Mesenchymal stem cell (in vitro differentiated cells and primary cell): Measurements from ENCODE around the gene OR56B1.

ENCODE experiments used
- DNase-seq: peaks from one replicate; pipeline ENCODE4 v3.0.0-alpha.2; 2013
- H2AFZ ChIP-seq: one replicate; pipeline ENCODE4 v1.6.1; 2013; ENCODE audit warnings: low read depth, mild to moderate bottlenecking, control low read depth, inconsistent platforms, low read length, moderate library complexity
- H2AK5ac ChIP-seq: 2 replicates; pipeline ENCODE4 v1.6.1; 2013; ENCODE audit warnings: low read length, moderate library complexity, mild to moderate bottlenecking, inconsistent platforms; ENCODE audit not compliant: severe bottlenecking
- H2BK120ac ChIP-seq: one replicate; pipeline ENCODE4 v1.6.1; 2013; ENCODE audit warnings: low read depth, mild to moderate bottlenecking, inconsistent platforms, low read length, moderate library complexity
- H2BK12ac ChIP-seq, 2 experiments: one replicate each; pipeline ENCODE4 v1.6.1; 2013; ENCODE audit warnings: inconsistent platforms in 2 of 2, low read length in 2 of 2, mild to moderate bottlenecking in 2 of 2, moderate library complexity in 2 of 2, control low read depth in 1 of 2
- H2BK15ac ChIP-seq: one replicate; pipeline ENCODE4 v1.6.1; 2013; ENCODE audit warnings: mild to moderate bottlenecking, low read depth, inconsistent platforms; ENCODE audit not compliant: poor library complexity, severe bottlenecking
- H2BK5ac ChIP-seq: 2 replicates; pipeline ENCODE4 v1.6.1; 2013; ENCODE audit warnings: low read depth, mild to moderate bottlenecking, low read length, control low read depth, inconsistent platforms; ENCODE audit not compliant: poor library complexity, severe bottlenecking
- H3K14ac ChIP-seq, 2 experiments: one replicate each; pipeline ENCODE4 v1.6.1; 2013; ENCODE audit warnings: inconsistent platforms in 2 of 2, low read length in 2 of 2, control low read depth in 1 of 2, mild to moderate bottlenecking in 1 of 2, moderate library complexity in 1 of 2
- H3K18ac ChIP-seq, 2 experiments: one replicate each; pipeline ENCODE4 v1.6.1; 2013; ENCODE audit warnings: inconsistent platforms in 2 of 2, low read length in 2 of 2, control low read depth in 1 of 2, low read depth in 1 of 2, mild to moderate bottlenecking in 1 of 2
- H3K23ac ChIP-seq, 2 experiments: one replicate each; pipeline ENCODE4 v1.6.1; 2013; ENCODE audit warnings: inconsistent platforms in 2 of 2, low read length in 2 of 2, mild to moderate bottlenecking in 2 of 2, moderate library complexity in 2 of 2, control low read depth in 1 of 2
- H3K27ac ChIP-seq: 2 replicates; pipeline ENCODE4 v1.5.1; 2013; ENCODE audit warnings: mild to moderate bottlenecking, moderate library complexity, low read length, control low read depth, inconsistent platforms; ENCODE audit not compliant: poor library complexity, severe bottlenecking
- H3K27me3 ChIP-seq, 2 experiments: 2 replicates each; pipeline versions ENCODE4 v1.6.1 to v1.7.0; 2013; ENCODE audit warnings: low read length in 2 of 2, mild to moderate bottlenecking in 2 of 2, moderate library complexity in 2 of 2, control low read depth in 1 of 2, inconsistent platforms in 1 of 2; ENCODE audit not compliant: control insufficient read depth in 1 of 2, insufficient read depth in 1 of 2
- H3K36me3 ChIP-seq, 2 experiments: 2 replicates each; pipeline versions ENCODE4 v1.6.1 to v1.7.0; 2013; ENCODE audit warnings: low read length in 2 of 2, control low read depth in 1 of 2, inconsistent platforms in 1 of 2, low read depth in 1 of 2, mild to moderate bottlenecking in 1 of 2; ENCODE audit not compliant: insufficient read depth in 2 of 2, control insufficient read depth in 1 of 2
- H3K4ac ChIP-seq, 2 experiments: one replicate each; pipeline ENCODE4 v1.6.1; 2013; ENCODE audit warnings: inconsistent platforms in 2 of 2, low read length in 2 of 2, mild to moderate bottlenecking in 2 of 2, moderate library complexity in 2 of 2, control low read depth in 1 of 2, low read depth in 1 of 2
- H3K4me1 ChIP-seq: 2 replicates; pipeline ENCODE4 v1.6.1; 2013; ENCODE audit warnings: low read depth, low read length, control low read depth; ENCODE audit not compliant: control insufficient read depth, insufficient read depth
- H3K4me2 ChIP-seq: 2 replicates; pipeline ENCODE4 v1.6.1; 2013; ENCODE audit warnings: low read length, mild to moderate bottlenecking, inconsistent platforms; ENCODE audit not compliant: poor library complexity, severe bottlenecking
- H3K4me3 ChIP-seq, 2 experiments: 2 replicates each; pipeline versions ENCODE4 v1.5.1 to v1.7.0; 2013; ENCODE audit warnings: low read length in 2 of 2, mild to moderate bottlenecking in 2 of 2, control low read depth in 1 of 2, low read depth in 1 of 2; ENCODE audit not compliant: insufficient read depth in 1 of 2
- H3K79me1 ChIP-seq: replicated peaks from 2 replicates; pipeline ENCODE4 v1.6.1; 2013; ENCODE audit warnings: mild to moderate bottlenecking, control low read depth, low read length, inconsistent platforms; ENCODE audit not compliant: poor library complexity, severe bottlenecking
- H3K9ac ChIP-seq: 2 replicates; pipeline ENCODE4 v1.7.0; 2013; ENCODE audit warnings: mild to moderate bottlenecking, low read length, moderate library complexity
- H3K9me3 ChIP-seq: 2 replicates; pipeline ENCODE4 v1.7.0; 2013; ENCODE audit warnings: mild to moderate bottlenecking, low read length; ENCODE audit not compliant: control insufficient read depth
- H4K8ac ChIP-seq: one replicate; pipeline ENCODE4 v1.6.1; 2013; ENCODE audit warnings: inconsistent platforms, mild to moderate bottlenecking, low read length, moderate library complexity
- H4K91ac ChIP-seq: one replicate; pipeline ENCODE4 v1.6.1; 2013; ENCODE audit warnings: mild to moderate bottlenecking, low read length, inconsistent platforms
- WGBS: methylation state at CpG from one replicate; pipeline ENCODE4 v1.1.7; 2013; ENCODE audit warnings: mixed read lengths; 5-methylcytosine and 5-hydroxymethylcytosine counted together

OR56B1 gene

GRCh38 chr11:5726351-5726750, 9.9 kb upstream of the OR56B1 start:
- Histone ChIP-seq H3K4me3 (no peak overlapping the region), H3K9ac (no peak overlapping the region), H2BK120ac (no peak overlapping the region), H3K23ac (peak overlapping the region in 1 of 2 experiments; percentile 27), H2BK5ac (no peak overlapping the region), H3K79me1 (no peaks in the 10 kb centered on the region), H3K36me3 (no peaks in the 10 kb centered on the region), H3K27ac (no peak overlapping the region), H3K4me2 (no peak overlapping the region), H3K14ac (no peak overlapping the region), H4K8ac (no peak overlapping the region), H2AK5ac (no peak overlapping the region), H2BK15ac (no peak overlapping the region), H3K4ac (no peak overlapping the region), H3K4me1 (no peaks in the 10 kb centered on the region), H3K27me3 (peaks cover 9 to 13% of the 10 kb centered on the region in 2 experiments), H2AFZ (no peak overlapping the region), H3K18ac (no peak overlapping the region), H4K91ac (no peak overlapping the region), H2BK12ac (no peak overlapping the region), H3K9me3 (no peaks in the 10 kb centered on the region)
- 84% methylated on average over 1 of the region's 1 CpG for WGBS
- DNase-seq = no peak

- Histone ChIP-seq H3K4ac (no peak overlapping the region), H3K9me3 (no peaks in the 10 kb centered on the region), H4K8ac (no peak overlapping the region), H2BK5ac (no peak overlapping the region), H3K27me3 (peaks cover 9 to 13% of the 10 kb centered on the region in 2 experiments), H4K91ac (no peak overlapping the region), H2BK120ac (no peak overlapping the region), H2AK5ac (no peak overlapping the region), H3K14ac (no peak overlapping the region), H3K79me1 (no peaks in the 10 kb centered on the region), H3K23ac (no peak overlapping the region), H3K4me1 (no peaks in the 10 kb centered on the region), H3K27ac (no peak overlapping the region), H3K36me3 (no peaks in the 10 kb centered on the region), H2BK12ac (no peak overlapping the region), H3K4me2 (no peak overlapping the region), H2AFZ (no peak overlapping the region), H3K9ac (no peak overlapping the region), H3K4me3 (no peak overlapping the region), H3K18ac (no peak overlapping the region), H2BK15ac (no peak overlapping the region)
- no peak for DNase-seq
- WGBS = 83% methylated on average over 1 of the region's 1 CpG
Observed at GRCh38 chr11:5727691-5728090, 8.6 kb upstream of the OR56B1 start.

- Histone ChIP-seq H2BK5ac (no peak overlapping the region), H2BK15ac (no peak overlapping the region), H3K27me3 (peaks cover 0 to 5% of the 10 kb centered on the region in 2 experiments), H2BK120ac (no peak overlapping the region), H4K8ac (no peak overlapping the region), H3K27ac (no peak overlapping the region), H2BK12ac (no peak overlapping the region), H3K23ac (no peak overlapping the region), H3K79me1 (no peaks in the 10 kb centered on the region), H3K4me2 (no peak overlapping the region), H2AFZ (no peak overlapping the region), H3K9ac (no peak overlapping the region), H3K4ac (no peak overlapping the region), H3K18ac (no peak overlapping the region), H3K4me1 (peaks cover 1% of the 10 kb centered on the region), H3K14ac (peak overlapping the region in 1 of 2 experiments; percentile 5), H3K4me3 (no peak overlapping the region), H2AK5ac (no peak overlapping the region), H4K91ac (no peak overlapping the region), H3K36me3 (no peaks in the 10 kb centered on the region), H3K9me3 (peaks cover 8% of the 10 kb centered on the region)
- DNase-seq = no peak
Observed at GRCh38 chr11:5737091-5737490, 843 bp downstream of the OR56B1 start.

- Histone ChIP-seq H3K79me1 (no peaks in the 10 kb centered on the region), H2AFZ (no peak overlapping the region), H3K9me3 (peaks cover 8% of the 10 kb centered on the region), H3K9ac (no peak overlapping the region), H2BK120ac (no peak overlapping the region), H2AK5ac (no peak overlapping the region), H2BK5ac (no peak overlapping the region), H3K36me3 (no peaks in the 10 kb centered on the region), H3K27ac (no peak overlapping the region), H3K4me2 (no peak overlapping the region), H3K27me3 (peaks cover 0 to 5% of the 10 kb centered on the region in 2 experiments), H4K91ac (no peak overlapping the region), H4K8ac (no peak overlapping the region), H2BK15ac (no peak overlapping the region), H3K4ac (no peak overlapping the region), H3K4me1 (peaks cover 1% of the 10 kb centered on the region), H2BK12ac (no peak overlapping the region), H3K18ac (no peak overlapping the region), H3K4me3 (no peak overlapping the region), H3K14ac (no peak overlapping the region), H3K23ac (no peak overlapping the region)
- no peak for DNase-seq
- WGBS = 83% methylated on average over 6 of the region's 6 CpGs
Observed at GRCh38 chr11:5737670-5738392, 1.6 kb downstream of the OR56B1 start.
